ENCODE measurements around the gene PHACTR1. TPM values are rescaled to one million over a fixed set of nuclear protein-coding genes. Genes with fewer than 3 reads are reported as not detected.

PHACTR1 gene
- total and polyA plus RNA-seq, 4 donors: 0.31 to 1.5 (median 0.79) TPM

GRCh38 chr6:13248994-13249393 is 532.4 kb downstream of the PHACTR1 start:
- H3K4me1 ChIP-seq (ENCODE audit: control insufficient read depth in 4 of 4, insufficient read depth in 4 of 4, low read length in 3 of 4): no peaks in the 10 kb centered on the region
- H3K9me3 ChIP-seq (ENCODE audit: control insufficient read depth in 4 of 4, low read length in 3 of 4): peaks cover 0 to 9% (median 3%) of the 10 kb centered on the region in 4 donors
- WGBS: 94% methylated on average over 8 of the region's 8 CpGs
- H3K27me3 ChIP-seq (ENCODE audit: control insufficient read depth in 4 of 4, insufficient read depth in 4 of 4, low read length in 3 of 4): no peaks in the 10 kb centered on the region
- no peak for DNase-seq (ENCODE audit: low spot score)
- no peak overlapping the region for H3K9ac ChIP-seq (ENCODE audit: low read depth in 1 of 2, low read length in 2 of 2)
- TF ChIP-seq EGR1 (IDR thresholded peaks at IDR 0.05; ENCODE audit: low read depth in 2 of 2) (no peak), TAF1 (conservative IDR thresholded peaks at IDR 0.05) (no peak)
- TF ChIP-seq, protein P1, sequence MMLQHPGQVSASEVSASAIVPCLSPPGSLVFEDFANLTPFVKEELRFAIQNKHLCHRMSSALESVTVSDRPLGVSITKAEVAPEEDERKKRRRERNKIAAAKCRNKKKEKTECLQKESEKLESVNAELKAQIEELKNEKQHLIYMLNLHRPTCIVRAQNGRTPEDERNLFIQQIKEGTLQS (IDR thresholded peaks at IDR 0.05): no peak
- no peak overlapping the region for H3K4me3 ChIP-seq (ENCODE audit: low read depth in 1 of 3, low read length in 3 of 3)
- H3K36me3 ChIP-seq (ENCODE audit: control insufficient read depth in 4 of 4, insufficient read depth in 3 of 4, low read depth in 1 of 4, low read length in 3 of 4): no peaks in the 10 kb centered on the region
- H3K27ac ChIP-seq (ENCODE audit: low read depth in 1 of 2, low read length in 2 of 2): no peak overlapping the region

DNA sequence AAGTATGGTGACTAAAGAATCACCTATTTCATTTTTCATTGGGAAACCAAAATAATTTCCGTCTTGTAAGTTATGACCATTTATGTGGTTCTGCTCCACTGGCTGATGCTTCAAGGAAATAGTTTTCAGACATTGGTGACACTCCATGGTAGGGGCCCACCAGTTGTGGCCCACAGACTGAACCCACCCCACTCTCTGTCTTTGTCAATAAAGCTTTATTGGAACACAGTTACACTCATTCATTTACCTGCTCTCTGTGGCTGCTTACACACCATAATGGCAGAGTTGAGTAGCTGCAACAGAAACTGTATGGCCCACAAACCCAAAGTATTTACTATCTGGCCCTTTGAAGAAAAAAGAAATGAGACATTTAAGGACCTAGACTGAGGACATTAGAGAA is 533.2 kb downstream of the PHACTR1 start:
- no peak for DNase-seq (ENCODE audit: low spot score)
- H3K9me3 ChIP-seq (ENCODE audit: control insufficient read depth in 4 of 4, low read length in 3 of 4): peaks cover 0 to 9% (median 3%) of the 10 kb centered on the region in 4 donors
- no peak overlapping the region for H3K9ac ChIP-seq (ENCODE audit: low read depth in 1 of 2, low read length in 2 of 2)
- H3K36me3 ChIP-seq (ENCODE audit: control insufficient read depth in 4 of 4, insufficient read depth in 3 of 4, low read depth in 1 of 4, low read length in 3 of 4): no peaks in the 10 kb centered on the region
- no peak overlapping the region for H3K27ac ChIP-seq (ENCODE audit: low read depth in 1 of 2, low read length in 2 of 2)
- H3K27me3 ChIP-seq (ENCODE audit: control insufficient read depth in 4 of 4, insufficient read depth in 4 of 4, low read length in 3 of 4): no peaks in the 10 kb centered on the region
- WGBS: 97% methylated on average over 1 of the region's 1 CpG
- H3K4me1 ChIP-seq (ENCODE audit: control insufficient read depth in 4 of 4, insufficient read depth in 4 of 4, low read length in 3 of 4): no peaks in the 10 kb centered on the region
- TF ChIP-seq NR2F2 (IDR thresholded peaks at IDR 0.05): no peak
- TF ChIP-seq, protein P1 (IDR thresholded peaks at IDR 0.05): no peak
- no peak overlapping the region for H3K4me3 ChIP-seq (ENCODE audit: low read depth in 1 of 3, low read length in 3 of 3)

- TF ChIP-seq YY1 (IDR thresholded peaks at IDR 0.05) (no peak), RAD21 (IDR thresholded peaks at IDR 0.05) (no peak), JUND (IDR thresholded peaks at IDR 0.05) (no peak), TAF1 (conservative IDR thresholded peaks at IDR 0.05) (no peak), FOXA1 (IDR thresholded peaks at IDR 0.05) (no peak), GABPA (IDR thresholded peaks at IDR 0.05 in 1 of 2, conservative IDR thresholded peaks at IDR 0.05 in 1 of 2) (no peak), HNF4G (IDR thresholded peaks at IDR 0.05) (no peak), REST (IDR thresholded peaks at IDR 0.05) (no peak), MAX (IDR thresholded peaks at IDR 0.05) (no peak), SP1 (IDR thresholded peaks at IDR 0.05) (no peak), RXRA (IDR thresholded peaks at IDR 0.05) (no peak), EGR1 (IDR thresholded peaks at IDR 0.05; ENCODE audit: low read depth in 2 of 2) (no peak), NR2F2 (IDR thresholded peaks at IDR 0.05) (no peak), HNF4A (conservative IDR thresholded peaks at IDR 0.05) (no peak), FOXA2 (IDR thresholded peaks at IDR 0.05) (no peak)
- TF ChIP-seq, protein P1 (IDR thresholded peaks at IDR 0.05): no peak
- TF ChIP-seq, protein P2, sequence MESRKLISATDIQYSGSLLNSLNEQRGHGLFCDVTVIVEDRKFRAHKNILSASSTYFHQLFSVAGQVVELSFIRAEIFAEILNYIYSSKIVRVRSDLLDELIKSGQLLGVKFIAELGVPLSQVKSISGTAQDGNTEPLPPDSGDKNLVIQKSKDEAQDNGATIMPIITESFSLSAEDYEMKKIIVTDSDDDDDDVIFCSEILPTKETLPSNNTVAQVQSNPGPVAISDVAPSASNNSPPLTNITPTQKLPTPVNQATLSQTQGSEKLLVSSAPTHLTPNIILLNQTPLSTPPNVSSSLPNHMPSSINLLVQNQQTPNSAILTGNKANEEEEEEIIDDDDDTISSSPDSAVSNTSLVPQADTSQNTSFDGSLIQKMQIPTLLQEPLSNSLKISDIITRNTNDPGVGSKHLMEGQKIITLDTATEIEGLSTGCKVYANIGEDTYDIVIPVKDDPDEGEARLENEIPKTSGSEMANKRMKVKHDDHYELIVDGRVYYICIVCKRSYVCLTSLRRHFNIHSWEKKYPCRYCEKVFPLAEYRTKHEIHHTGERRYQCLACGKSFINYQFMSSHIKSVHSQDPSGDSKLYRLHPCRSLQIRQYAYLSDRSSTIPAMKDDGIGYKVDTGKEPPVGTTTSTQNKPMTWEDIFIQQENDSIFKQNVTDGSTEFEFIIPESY (IDR thresholded peaks at IDR 0.05): no peak
- TF ChIP-seq, protein P3, sequence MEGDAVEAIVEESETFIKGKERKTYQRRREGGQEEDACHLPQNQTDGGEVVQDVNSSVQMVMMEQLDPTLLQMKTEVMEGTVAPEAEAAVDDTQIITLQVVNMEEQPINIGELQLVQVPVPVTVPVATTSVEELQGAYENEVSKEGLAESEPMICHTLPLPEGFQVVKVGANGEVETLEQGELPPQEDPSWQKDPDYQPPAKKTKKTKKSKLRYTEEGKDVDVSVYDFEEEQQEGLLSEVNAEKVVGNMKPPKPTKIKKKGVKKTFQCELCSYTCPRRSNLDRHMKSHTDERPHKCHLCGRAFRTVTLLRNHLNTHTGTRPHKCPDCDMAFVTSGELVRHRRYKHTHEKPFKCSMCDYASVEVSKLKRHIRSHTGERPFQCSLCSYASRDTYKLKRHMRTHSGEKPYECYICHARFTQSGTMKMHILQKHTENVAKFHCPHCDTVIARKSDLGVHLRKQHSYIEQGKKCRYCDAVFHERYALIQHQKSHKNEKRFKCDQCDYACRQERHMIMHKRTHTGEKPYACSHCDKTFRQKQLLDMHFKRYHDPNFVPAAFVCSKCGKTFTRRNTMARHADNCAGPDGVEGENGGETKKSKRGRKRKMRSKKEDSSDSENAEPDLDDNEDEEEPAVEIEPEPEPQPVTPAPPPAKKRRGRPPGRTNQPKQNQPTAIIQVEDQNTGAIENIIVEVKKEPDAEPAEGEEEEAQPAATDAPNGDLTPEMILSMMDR (IDR thresholded peaks at IDR 0.05; ENCODE audit: low read depth, low read length, missing input control): no peak
- no peak overlapping the region for H3K9ac ChIP-seq (ENCODE audit: low read depth in 1 of 2, low read length in 2 of 2)
- DNase-seq (ENCODE audit: low spot score): no peak
- no peaks in the 10 kb centered on the region for H3K4me1 ChIP-seq (ENCODE audit: control insufficient read depth in 4 of 4, insufficient read depth in 4 of 4, low read length in 3 of 4)
- H3K27me3 ChIP-seq (ENCODE audit: control insufficient read depth in 4 of 4, insufficient read depth in 4 of 4, low read length in 3 of 4): no peaks in the 10 kb centered on the region
- 82% methylated on average over 6 of the region's 6 CpGs for WGBS
- peaks cover 0 to 17% (median 4%) of the 10 kb centered on the region in 4 donors for H3K9me3 ChIP-seq (ENCODE audit: control insufficient read depth in 4 of 4, low read length in 3 of 4)
- H3K36me3 ChIP-seq (ENCODE audit: control insufficient read depth in 4 of 4, insufficient read depth in 3 of 4, low read depth in 1 of 4, low read length in 3 of 4): no peaks in the 10 kb centered on the region
- H3K4me3 ChIP-seq (ENCODE audit: low read depth in 1 of 3, low read length in 3 of 3): no peak overlapping the region
- no peak overlapping the region for H3K27ac ChIP-seq (ENCODE audit: low read depth in 1 of 2, low read length in 2 of 2)
Observed at GRCh38 chr6:13250703-13251102, 534.1 kb downstream of the PHACTR1 start.

Measured in liver (tissue), 9 donors.